OCI-LY7 (cell line): Measurements from ENCODE around the gene TMEM196.

Experiments
- EZH2phosphoT487 ChIP-seq: fragments of 200-600 bp; sonication (generic); IDR thresholded peaks from 2 replicates; pipeline ENCODE4 v1.6.1; 2018; ENCODE audit warnings: low read depth, borderline replicate concordance, mild to moderate bottlenecking, mixed run types, antibody characterized with exemption, low read length, moderate library complexity, mixed read lengths
- TF ChIP-seq, protein P1 (sequence below): fragments of 200-600 bp; sonication (generic); conservative IDR thresholded peaks from 2 replicates; pipeline ENCODE4 v1.5.1; 2014; ENCODE audit warnings: mild to moderate bottlenecking, antibody characterized with exemption, low read length, moderate library complexity, mixed read lengths

DNA sequence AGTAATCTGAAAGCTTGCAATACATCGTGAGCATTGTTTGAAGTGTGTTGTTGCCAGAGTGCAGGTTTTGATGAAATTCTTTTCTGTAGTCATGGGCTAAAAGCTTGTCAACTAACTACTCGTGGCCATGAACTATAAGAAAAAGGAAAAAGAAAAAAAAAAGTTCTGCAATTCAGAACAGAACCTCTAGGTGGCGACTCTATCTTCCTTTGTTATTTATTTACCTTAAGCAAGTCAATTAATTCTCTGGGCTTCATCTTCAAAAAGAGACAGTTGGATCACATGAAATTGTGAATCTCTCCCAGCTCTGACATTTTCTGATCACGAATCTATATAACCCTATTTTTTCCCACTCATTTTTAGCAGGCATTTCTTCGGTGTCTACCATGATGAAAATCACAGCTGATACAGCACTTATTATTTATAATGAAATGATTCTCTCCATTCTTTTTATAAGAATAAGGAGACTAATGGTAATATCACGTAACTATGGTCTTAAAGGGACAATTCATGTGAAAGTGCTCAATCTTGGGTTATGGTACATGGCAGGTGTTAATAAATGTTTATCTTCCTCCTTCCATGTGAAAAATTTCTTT is 18.8 kb downstream of the TMEM196 start:
- TF ChIP-seq, protein P1, sequence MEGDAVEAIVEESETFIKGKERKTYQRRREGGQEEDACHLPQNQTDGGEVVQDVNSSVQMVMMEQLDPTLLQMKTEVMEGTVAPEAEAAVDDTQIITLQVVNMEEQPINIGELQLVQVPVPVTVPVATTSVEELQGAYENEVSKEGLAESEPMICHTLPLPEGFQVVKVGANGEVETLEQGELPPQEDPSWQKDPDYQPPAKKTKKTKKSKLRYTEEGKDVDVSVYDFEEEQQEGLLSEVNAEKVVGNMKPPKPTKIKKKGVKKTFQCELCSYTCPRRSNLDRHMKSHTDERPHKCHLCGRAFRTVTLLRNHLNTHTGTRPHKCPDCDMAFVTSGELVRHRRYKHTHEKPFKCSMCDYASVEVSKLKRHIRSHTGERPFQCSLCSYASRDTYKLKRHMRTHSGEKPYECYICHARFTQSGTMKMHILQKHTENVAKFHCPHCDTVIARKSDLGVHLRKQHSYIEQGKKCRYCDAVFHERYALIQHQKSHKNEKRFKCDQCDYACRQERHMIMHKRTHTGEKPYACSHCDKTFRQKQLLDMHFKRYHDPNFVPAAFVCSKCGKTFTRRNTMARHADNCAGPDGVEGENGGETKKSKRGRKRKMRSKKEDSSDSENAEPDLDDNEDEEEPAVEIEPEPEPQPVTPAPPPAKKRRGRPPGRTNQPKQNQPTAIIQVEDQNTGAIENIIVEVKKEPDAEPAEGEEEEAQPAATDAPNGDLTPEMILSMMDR, result peak; percentile 94
- no peak for TF ChIP-seq EZH2phosphoT487
